Neuronal stem cell (in vitro differentiated cells): ENCODE data around the gene ADD3.
A peak's percentile ranks its signal among the peaks of the same experiment; 100 is the strongest.

Source experiments
- DNase-seq: peaks from one replicate; pipeline ENCODE4 v3.0.0-alpha.2; 2013; ENCODE audit warnings: low spot score
- H2AFZ ChIP-seq: one replicate; pipeline ENCODE4 v1.6.1; 2013; ENCODE audit warnings: mild to moderate bottlenecking, low read length, inconsistent platforms
- H2AK5ac ChIP-seq: 2 replicates; pipeline ENCODE4 v1.6.1; 2013; ENCODE audit warnings: low read depth, mild to moderate bottlenecking, inconsistent platforms, low read length, moderate library complexity, mixed read lengths
- H2BK120ac ChIP-seq: 2 replicates; pipeline ENCODE4 v1.6.1; 2013; ENCODE audit warnings: low read depth, mild to moderate bottlenecking, inconsistent platforms, low read length, moderate library complexity, mixed read lengths
- H2BK12ac ChIP-seq: one replicate; pipeline ENCODE4 v1.6.1; 2013; ENCODE audit warnings: low read length, inconsistent platforms
- H2BK15ac ChIP-seq: 2 replicates; pipeline ENCODE4 v1.6.1; 2013; ENCODE audit warnings: mild to moderate bottlenecking, low read length, inconsistent platforms, mixed read lengths
- H2BK5ac ChIP-seq: one replicate; pipeline ENCODE4 v1.6.1; 2013; ENCODE audit warnings: inconsistent platforms, mild to moderate bottlenecking, low read length, moderate library complexity
- H3K14ac ChIP-seq: one replicate; pipeline ENCODE4 v1.6.1; 2013; ENCODE audit warnings: low read length, inconsistent platforms
- H3K18ac ChIP-seq: 2 replicates; pipeline ENCODE4 v1.6.1; 2013; ENCODE audit warnings: low read length, inconsistent platforms
- H3K23ac ChIP-seq: 2 replicates; pipeline ENCODE4 v1.6.1; 2013; ENCODE audit warnings: low read depth, mild to moderate bottlenecking, mixed read lengths, low read length, inconsistent platforms; ENCODE audit not compliant: poor library complexity
- H3K27ac ChIP-seq: replicated peaks from 3 replicates; pipeline ENCODE4 v1.5.1; 2013; ENCODE audit warnings: low read length, inconsistent platforms
- H3K27me3 ChIP-seq, 3 experiments: 2 replicates each; pipeline ENCODE4 v1.6.1; 2013; ENCODE audit warnings: low read length in 3 of 3, mild to moderate bottlenecking in 2 of 3, inconsistent platforms in 1 of 3, low read depth in 1 of 3, mixed read lengths in 1 of 3, moderate library complexity in 1 of 3; ENCODE audit not compliant: control insufficient read depth in 3 of 3, insufficient read depth in 3 of 3
- H3K36me3 ChIP-seq, 2 donors: replicated peaks in 1 of 2; 2 replicates each; pipeline ENCODE4 v1.6.1; 2013; ENCODE audit warnings: low read length in 2 of 2; ENCODE audit not compliant: control insufficient read depth in 2 of 2, insufficient read depth in 2 of 2
- H3K4ac ChIP-seq: 2 replicates; pipeline ENCODE4 v1.6.1; 2013; ENCODE audit warnings: inconsistent platforms, mild to moderate bottlenecking, low read length, moderate library complexity
- H3K4me1 ChIP-seq, 2 donors: 1 replicate in 1 of 2; 2 replicates in 1 of 2; pipeline ENCODE4 v1.6.1; 2013; ENCODE audit warnings: low read length in 2 of 2, low read depth in 1 of 2; ENCODE audit not compliant: control insufficient read depth in 2 of 2, insufficient read depth in 1 of 2
- H3K4me2 ChIP-seq: one replicate; pipeline ENCODE4 v1.6.1; 2013; ENCODE audit warnings: mild to moderate bottlenecking, low read length, inconsistent platforms; ENCODE audit not compliant: insufficient read depth, poor library complexity, severe bottlenecking
- H3K4me3 ChIP-seq, 2 donors: 2 replicates each; pipeline ENCODE4 v1.5.1; 2013; ENCODE audit warnings: low read length in 2 of 2, mild to moderate bottlenecking in 2 of 2, inconsistent platforms in 1 of 2, moderate library complexity in 1 of 2
- H3K79me1 ChIP-seq: one replicate; pipeline ENCODE4 v1.6.1; 2013; ENCODE audit warnings: low read depth, mild to moderate bottlenecking, inconsistent platforms, low read length, moderate library complexity
- H3K9ac ChIP-seq: one replicate; pipeline ENCODE4 v1.6.1; 2013; ENCODE audit warnings: mild to moderate bottlenecking, low read depth, low read length, inconsistent platforms; ENCODE audit not compliant: poor library complexity
- H3K9me3 ChIP-seq, 2 donors: replicated peaks in 1 of 2; 2 replicates each; pipeline versions ENCODE3 to v1.6.1; 2013; ENCODE audit warnings: low read length in 2 of 2, mild to moderate bottlenecking in 2 of 2, inconsistent platforms in 1 of 2, low read depth in 1 of 2, mixed read lengths in 1 of 2, moderate library complexity in 1 of 2; ENCODE audit not compliant: control insufficient read depth in 2 of 2, insufficient read depth in 1 of 2
- H4K8ac ChIP-seq: one replicate; pipeline ENCODE4 v1.6.1; 2013; ENCODE audit warnings: low read depth, mild to moderate bottlenecking, inconsistent platforms, low read length, moderate library complexity
- H4K91ac ChIP-seq: one replicate; pipeline ENCODE4 v1.6.1; 2013; ENCODE audit warnings: low read length, low read depth, mild to moderate bottlenecking, inconsistent platforms; ENCODE audit not compliant: poor library complexity
- WGBS, 2 donors: extraction: QIAGEN DNeasy Blood & Tissue Kit; methylation state at CpG; one replicate each; pipeline ENCODE4 v1.1.7; 2013; ENCODE audit warnings: missing lambda C conversion rate in 2 of 2, mixed read lengths in 1 of 2; ENCODE audit not compliant: insufficient read length in 2 of 2, insufficient replicate concordance in 1 of 2; ENCODE audit errors: extremely low coverage in 2 of 2; 5-methylcytosine and 5-hydroxymethylcytosine counted together

Gene ADD3

DNA sequence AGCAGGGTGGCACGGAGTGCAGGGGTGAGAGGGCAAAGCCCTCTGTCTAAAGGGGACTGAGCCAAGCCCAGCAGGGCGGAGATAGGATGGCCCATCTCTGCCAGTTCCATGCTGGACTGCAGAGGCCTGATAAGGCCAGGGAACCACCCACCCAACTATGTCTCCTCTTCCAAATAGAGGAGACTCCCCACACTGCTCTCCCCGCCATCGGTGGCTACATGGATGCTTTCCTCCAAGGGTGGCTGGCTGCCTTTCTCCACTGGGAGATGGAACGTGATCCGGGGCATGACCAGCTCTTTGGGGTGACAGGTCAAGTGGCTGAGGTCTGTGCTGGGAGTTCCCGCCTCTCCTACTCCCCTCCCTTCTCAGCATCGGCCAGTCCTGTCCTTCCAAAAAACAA lies 141.5 kb downstream of the ADD3 start:
- Histone ChIP-seq H3K79me1 (no peaks in the 10 kb centered on the region), H2BK15ac (peak overlapping the region; percentile 10), H2BK12ac (no peak overlapping the region), H2AFZ (no peak overlapping the region), H3K4me3 (no peak overlapping the region), H3K18ac (peak overlapping the region; percentile 27), H3K9ac (no peak overlapping the region), H3K4me1 (peaks cover 28 to 29% of the 10 kb centered on the region in 2 donors), H3K4me2 (no peak overlapping the region), H3K14ac (no peak overlapping the region), H4K8ac (no peak overlapping the region), H2BK120ac (peak overlapping the region; percentile 25), H3K27ac (no peak overlapping the region), H2AK5ac (peak overlapping the region; percentile 82), H4K91ac (no peak overlapping the region), H3K27me3 (peaks cover 0 to 13% (median 0%) of the 10 kb centered on the region in 3 experiments), H3K36me3 (no peaks in the 10 kb centered on the region), H2BK5ac (peak overlapping the region; percentile 33), H3K23ac (no peak overlapping the region), H3K9me3 (no peaks in the 10 kb centered on the region), H3K4ac (no peak overlapping the region)
- no CpG with 5 or more reads among the region's 8 CpGs for WGBS, 2 donors
- no peak for DNase-seq

DNA sequence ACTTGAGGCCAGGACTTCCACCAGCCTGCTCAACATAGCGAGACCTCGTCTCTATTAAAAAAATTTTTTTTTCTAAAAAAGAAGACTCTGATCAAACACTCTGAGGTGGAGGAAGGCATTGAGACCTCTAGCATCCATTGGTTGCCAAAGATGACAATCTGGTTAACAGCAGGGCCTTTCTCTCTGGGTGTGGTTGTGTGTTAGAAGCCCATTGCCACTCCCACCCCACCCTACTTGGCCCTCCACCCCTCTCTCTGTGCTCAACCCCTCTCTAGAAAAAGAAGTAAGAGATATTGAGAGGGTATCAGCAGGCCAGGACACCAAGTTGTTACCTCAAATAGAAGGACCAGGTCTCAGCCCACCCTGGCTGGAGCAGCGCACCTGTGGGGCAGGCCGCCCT lies 142.3 kb downstream of the ADD3 start:
- Histone ChIP-seq H2AFZ (no peak overlapping the region), H4K8ac (no peak overlapping the region), H3K79me1 (no peaks in the 10 kb centered on the region), H3K4ac (no peak overlapping the region), H2BK120ac (no peak overlapping the region), H3K23ac (no peak overlapping the region), H3K4me1 (peaks cover 28 to 29% of the 10 kb centered on the region in 2 donors), H3K4me3 (no peak overlapping the region), H3K14ac (no peak overlapping the region), H2BK15ac (no peak overlapping the region), H3K9me3 (no peaks in the 10 kb centered on the region), H3K27me3 (peaks cover 0 to 13% (median 0%) of the 10 kb centered on the region in 3 experiments), H4K91ac (no peak overlapping the region), H2AK5ac (no peak overlapping the region), H3K4me2 (no peak overlapping the region), H3K9ac (no peak overlapping the region), H3K36me3 (no peaks in the 10 kb centered on the region), H3K18ac (no peak overlapping the region), H2BK12ac (no peak overlapping the region), H3K27ac (no peak overlapping the region), H2BK5ac (no peak overlapping the region)
- WGBS, 2 donors, result no CpG with 5 or more reads among the region's 4 CpGs
- no peak for DNase-seq

DNA sequence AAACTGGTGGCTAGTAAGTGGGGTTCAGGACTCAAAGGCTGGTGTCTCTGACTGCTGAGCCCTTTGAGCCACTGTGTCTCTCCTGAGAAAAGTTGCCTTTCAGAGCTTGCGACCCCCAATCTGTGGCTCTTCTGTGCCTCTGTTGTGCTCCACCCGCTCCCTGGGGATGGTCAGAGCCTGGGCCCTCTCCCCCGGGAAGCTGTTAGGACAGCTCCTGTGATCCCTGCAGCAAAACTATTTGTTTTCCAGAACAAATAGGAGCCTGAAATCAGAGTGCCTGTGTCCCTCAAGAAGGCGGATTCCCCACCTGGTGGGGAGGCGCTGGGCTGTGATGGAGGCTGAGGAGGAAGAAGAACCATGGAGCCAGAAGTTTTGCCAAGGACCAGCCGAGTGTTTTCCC lies 143.2 kb downstream of the ADD3 start:
- H3K9ac ChIP-seq, result no peak overlapping the region
- no peak overlapping the region for H3K23ac ChIP-seq
- no peak overlapping the region for H3K4me2 ChIP-seq
- no peaks in the 10 kb centered on the region for H3K79me1 ChIP-seq
- DNase-seq, result no peak
- H4K8ac ChIP-seq, result no peak overlapping the region
- no peak overlapping the region for H4K91ac ChIP-seq
- peak overlapping the region; percentile 17 for H2BK15ac ChIP-seq
- peak overlapping the region; percentile 78 for H2AFZ ChIP-seq
- H2BK12ac ChIP-seq, result peak overlapping the region; percentile 68
- H3K18ac ChIP-seq, result peak overlapping the region; percentile 73
- peaks cover 0 to 13% (median 0%) of the 10 kb centered on the region in 3 experiments for H3K27me3 ChIP-seq
- H3K36me3 ChIP-seq, result no peaks in the 10 kb centered on the region
- WGBS, 2 donors, result no CpG with 5 or more reads among the region's 6 CpGs
- H2AK5ac ChIP-seq, result peak overlapping the region; percentile 85
- H3K9me3 ChIP-seq, result no peaks in the 10 kb centered on the region
- H2BK120ac ChIP-seq, result no peak overlapping the region
- no peak overlapping the region for H3K27ac ChIP-seq
- H2BK5ac ChIP-seq, result peak overlapping the region; percentile 93
- no peak overlapping the region for H3K14ac ChIP-seq
- H3K4ac ChIP-seq, result no peak overlapping the region
- H3K4me3 ChIP-seq, result no peak overlapping the region
- peaks cover 25 to 29% of the 10 kb centered on the region in 2 donors for H3K4me1 ChIP-seq

DNA sequence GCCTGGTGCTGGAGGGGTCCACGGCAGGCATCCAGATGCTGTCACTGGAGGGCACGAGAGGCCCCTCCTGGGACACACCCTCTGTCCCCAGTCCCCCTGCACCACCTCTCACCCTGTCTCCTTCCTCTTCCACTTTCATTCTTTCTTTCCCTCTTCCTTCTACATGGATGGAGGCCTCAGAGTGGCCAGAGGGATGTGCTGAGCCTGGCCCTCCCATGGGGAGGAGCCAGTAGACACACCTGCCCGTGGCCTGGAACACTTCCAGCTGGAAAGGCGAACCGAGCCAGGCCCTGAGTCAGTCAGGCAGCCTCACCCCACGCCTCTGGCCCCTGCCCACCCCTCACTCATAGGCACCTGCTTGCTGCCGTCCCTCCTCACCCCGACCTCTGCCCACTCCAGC lies 143.7 kb downstream of the ADD3 start:
- Histone ChIP-seq H4K91ac (no peak overlapping the region), H4K8ac (no peak overlapping the region), H2BK5ac (peak overlapping the region; percentile 93), H3K4ac (peak overlapping the region; percentile 72), H3K14ac (no peak overlapping the region), H2AK5ac (peak overlapping the region; percentile 85), H2BK120ac (no peak overlapping the region), H3K27ac (peak overlapping the region; percentile 71), H3K4me3 (no peak overlapping the region), H3K18ac (peak overlapping the region; percentile 33), H3K4me1 (peaks cover 25 to 29% of the 10 kb centered on the region in 2 donors), H2BK12ac (peak overlapping the region; percentile 68), H2BK15ac (peak overlapping the region; percentile 10), H3K4me2 (no peak overlapping the region), H3K27me3 (peaks cover 0 to 13% (median 0%) of the 10 kb centered on the region in 3 experiments), H3K23ac (peak overlapping the region; percentile 66), H3K79me1 (no peaks in the 10 kb centered on the region), H3K9ac (no peak overlapping the region), H3K9me3 (no peaks in the 10 kb centered on the region), H3K36me3 (no peaks in the 10 kb centered on the region), H2AFZ (peak overlapping the region; percentile 78)
- WGBS, 2 donors, result no CpG with 5 or more reads among the region's 8 CpGs
- no peak for DNase-seq
